ENCODE data around the gene SLC2A1. TPM values are rescaled to one million over a fixed set of nuclear protein-coding genes. Genes with fewer than 3 reads are reported as not detected.
"Not testable (repeated sequence)": the region's sequence is repeated elsewhere in the genome, so short reads cannot be mapped to it uniquely, and the experiment has no call there.

SLC2A1 gene
- total RNA-seq, 1 donor from 2014 or later = 146 TPM

- DNase-seq (ENCODE audit: low read depth) = no peak
Observed at GRCh38 chr1:42908046-42908445, 50.6 kb downstream of the SLC2A1 start.

- DNase-seq (ENCODE audit: low read depth) = no peak
Observed at GRCh38 chr1:42904434-42904833, 54.2 kb downstream of the SLC2A1 start.

- not testable (repeated sequence) for DNase-seq (ENCODE audit: low read depth)
Observed at GRCh38 chr1:42899960-42900359, 58.7 kb downstream of the SLC2A1 start.

- no peak for DNase-seq (ENCODE audit: low read depth)
Observed at GRCh38 chr1:42891465-42892138, 67.1 kb downstream of the SLC2A1 start.

GRCh38 chr1:42889264-42889663, 69.4 kb downstream of the SLC2A1 start:
- no peak for DNase-seq (ENCODE audit: low read depth)

- no peak for DNase-seq (ENCODE audit: low read depth)
Observed at GRCh38 chr1:42888013-42888633, 70.5 kb downstream of the SLC2A1 start.

GRCh38 chr1:42887366-42887765, 71.3 kb downstream of the SLC2A1 start:
- DNase-seq (ENCODE audit: low read depth) = no peak

- DNase-seq (ENCODE audit: low read depth) = no peak
Observed at GRCh38 chr1:42886800-42887199, 71.9 kb downstream of the SLC2A1 start.

GRCh38 chr1:42886046-42886739, 72.5 kb downstream of the SLC2A1 start:
- DNase-seq (ENCODE audit: low read depth) = no peak

- no peak for DNase-seq (ENCODE audit: low read depth)
Observed at GRCh38 chr1:42880384-42880783, 78.3 kb downstream of the SLC2A1 start.

- DNase-seq (ENCODE audit: low read depth) = peak; percentile 58
Observed at GRCh38 chr1:42877380-42877779, 81.3 kb downstream of the SLC2A1 start.

- DNase-seq (ENCODE audit: low read depth) = no peak
Observed at GRCh38 chr1:42876009-42876408, 82.7 kb downstream of the SLC2A1 start.

Other genes with a start within 250 kb of the SLC2A1 start
- gene CLDN19, start 218.6 kb downstream of the SLC2A1 start, total RNA-seq = not detected in 2 replicates
- 53.0 and 57.3 TPM in 2 replicates for gene P3H1, start 191.8 kb downstream of the SLC2A1 start, total RNA-seq
- 7.9 and 12.5 TPM in 2 replicates for gene C1orf50, start 191.6 kb downstream of the SLC2A1 start, total RNA-seq
- gene TMEM269, start 173.9 kb downstream of the SLC2A1 start, total RNA-seq = 0.03 and 0.05 TPM in 2 replicates
- 15.1 and 15.9 TPM in 2 replicates for gene ERMAP, start 141.7 kb downstream of the SLC2A1 start, total RNA-seq
- gene SVBP, start 141.5 kb downstream of the SLC2A1 start, total RNA-seq = 30.7 and 33.6 TPM in 2 replicates
- gene ZNF691, start 112.3 kb downstream of the SLC2A1 start, total RNA-seq = 10.8 and 11.1 TPM in 2 replicates
- 67.4 and 74.0 TPM in 2 replicates for gene EBNA1BP2, start 213.4 kb upstream of the SLC2A1 start, total RNA-seq
- gene CFAP57, start 213.5 kb upstream of the SLC2A1 start, total RNA-seq = 0.21 and 0.47 TPM in 2 replicates

Data from myocyte (in vitro differentiated cells).